Muscle of back (tissue), 11 donors: Measurements from ENCODE around the gene CCNB2. TPM values are rescaled to one million over a fixed set of nuclear protein-coding genes. Genes with fewer than 3 reads are reported as not detected.
A peak's percentile ranks its signal among the peaks of the same experiment; 100 is the strongest.
"Not testable (repeated sequence)": the region's sequence is repeated elsewhere in the genome, so short reads cannot be mapped to it uniquely, and the experiment has no call there.

ENCODE experiments used
- DNase-seq, 3 donors: peaks; one replicate each; pipeline versions ENCODE4 v3.0.0 to v3.0.0-alpha.2; 2013
- polyA plus RNA-seq, 10 donors: library from polyadenylated mRNA; unstranded; fragments of 120-200 nt; gene quantifications; one replicate each; pipeline ENCODE4 v1.2.1, GENCODE V29; 2013; ENCODE audit not compliant: insufficient read length in 10 of 10

CCNB2 gene
- polyA plus RNA-seq, 10 donors = 14.3 to 31.1 (median 20.3) TPM

GRCh38 chr15:59131456-59131855, 26.5 kb downstream of the CCNB2 start:
- no peak for DNase-seq

GRCh38 chr15:59131969-59132562, 27.1 kb downstream of the CCNB2 start:
- DNase-seq = peak in 1 of 3 donors; percentile 29

- DNase-seq = no peak
Observed at GRCh38 chr15:59133929-59134427, 29.0 kb downstream of the CCNB2 start.

GRCh38 chr15:59137566-59137965, 32.6 kb downstream of the CCNB2 start:
- no peak for DNase-seq

GRCh38 chr15:59138243-59138642, 33.3 kb downstream of the CCNB2 start:
- peak in 1 of 3 donors; percentile 7 for DNase-seq

- no peak for DNase-seq
Observed at GRCh38 chr15:59140422-59141226, 35.7 kb downstream of the CCNB2 start.

GRCh38 chr15:59143281-59143680, 38.3 kb downstream of the CCNB2 start:
- no peak for DNase-seq

- DNase-seq = not testable (repeated sequence)
Observed at GRCh38 chr15:59144594-59144993, 39.6 kb downstream of the CCNB2 start.

GRCh38 chr15:59147666-59148065, 42.7 kb downstream of the CCNB2 start:
- DNase-seq = no peak

- peak in 2 of 3 donors; percentile 52 to 63 for DNase-seq
Observed at GRCh38 chr15:59148153-59148833, 43.3 kb downstream of the CCNB2 start.

GRCh38 chr15:59150185-59150584, 45.2 kb downstream of the CCNB2 start:
- DNase-seq = no peak

GRCh38 chr15:59152694-59153450, 47.9 kb downstream of the CCNB2 start:
- DNase-seq = no peak

- no peak for DNase-seq
Observed at GRCh38 chr15:59153466-59153865, 48.5 kb downstream of the CCNB2 start.

- DNase-seq = no peak
Observed at GRCh38 chr15:59154243-59154642, 49.3 kb downstream of the CCNB2 start.

- peak in 1 of 3 donors; percentile 57 for DNase-seq
Observed at GRCh38 chr15:59155431-59155830, 50.5 kb downstream of the CCNB2 start.

- DNase-seq = no peak
Observed at GRCh38 chr15:59157396-59157795, 52.5 kb downstream of the CCNB2 start.

GRCh38 chr15:59157840-59158700, 53.1 kb downstream of the CCNB2 start:
- DNase-seq = peak in 2 of 3 donors; percentile 52 to 77

GRCh38 chr15:59158701-59159034, 53.7 kb downstream of the CCNB2 start:
- DNase-seq = no peak

GRCh38 chr15:59159210-59159609, 54.3 kb downstream of the CCNB2 start:
- DNase-seq = no peak

GRCh38 chr15:59160880-59161593, 56.1 kb downstream of the CCNB2 start:
- no peak for DNase-seq
